ENCODE results near the gene TNS1. TPM values are rescaled to one million over a fixed set of nuclear protein-coding genes. Genes with fewer than 3 reads are reported as not detected.

The TNS1 gene
- total RNA-seq, 1 experiment from 2014 or later = 0.49 TPM

- peak; percentile 32 for ATAC-seq
- TF ChIP-seq SIN3A (IDR thresholded peaks at IDR 0.05; ENCODE audit: borderline replicate concordance, insufficient read depth, low read depth, low read length) (no peak), REST (IDR thresholded peaks at IDR 0.05; ENCODE audit: insufficient read depth in 1 of 2, low read depth in 2 of 2, low read length in 1 of 2) (no peak), TCF7L2 (IDR thresholded peaks at IDR 0.05; ENCODE audit: low read depth, low read length) (no peak), CTCF (IDR thresholded peaks at IDR 0.05) (no peak), POLR2AphosphoS5 (IDR thresholded peaks at IDR 0.05; ENCODE audit: low read depth, low read length) (no peak)
- no peak overlapping the region for H3K4me3 ChIP-seq (ENCODE audit: low read depth in 2 of 2, low read length in 2 of 2)
- intact Hi-C loops (cut with micrococcal nuclease; ENCODE audit: unreplicated experiment) = loop anchor here (5.0 kb wide), 1 partner anchor 247 kb away; no protein-coding TSS in a partner anchor
- no TSS peak for BruUV-seq (replicated peaks)
- no peak for DNase-seq (ENCODE audit: low read depth, low spot score)
- POLR2A ChIA-PET = no interaction called here
- CTCF ChIA-PET = interaction anchor here (1.0 to 1.1 kb wide), 3 partner anchors 245 to 248 kb away, joined by 4 to 9 read pairs (median 5); no protein-coding TSS in a partner anchor
- in situ Hi-C loops (cut with HindIII; ENCODE audit: low pct_unique_long_range_greater_than_20kb, low sequenced_read_pairs) = no loop called here
- no peaks in the 10 kb centered on the region for H3K9me3 ChIP-seq (ENCODE audit: control insufficient read depth, insufficient read depth, low read depth, low read length)
- no peaks in the 10 kb centered on the region for H3K36me3 ChIP-seq (ENCODE audit: control insufficient read depth, insufficient read depth, low read length)
- H3K27me3 ChIP-seq (ENCODE audit: control insufficient read depth, insufficient read depth, low read length) = peaks cover 10% of the 10 kb centered on the region
- H3K27ac ChIP-seq (ENCODE audit: low read length) = no peak overlapping the region
- no peaks in the 10 kb centered on the region; the same call in 1 of the 2 replicates for H3K4me1 ChIP-seq (ENCODE audit: control insufficient read depth, insufficient read depth, low read length)
Measured at GRCh38 chr2:218033590-218034496, 31.0 kb upstream of the TNS1 start.

- no peak overlapping the region for H3K4me3 ChIP-seq (ENCODE audit: low read depth in 2 of 2, low read length in 2 of 2)
- intact Hi-C loops (cut with micrococcal nuclease; ENCODE audit: unreplicated experiment) = loop anchor here (5.0 kb wide), 1 partner anchor 246 kb away; no protein-coding TSS in a partner anchor
- CTCF ChIA-PET = interaction anchor here (0.6 to 1.1 kb wide), 2 partner anchors 247 to 1339 kb away, joined by 4 read pairs; no protein-coding TSS in a partner anchor
Measured at GRCh38 chr2:218033208-218033589, 30.4 kb upstream of the TNS1 start.

More at GRCh38 chr2:218033208-218033589, 30.4 kb upstream of the TNS1 start:
- TF ChIP-seq SIN3A (IDR thresholded peaks at IDR 0.05; ENCODE audit: borderline replicate concordance, insufficient read depth, low read depth, low read length) = no peak
- no peak for TF ChIP-seq REST (IDR thresholded peaks at IDR 0.05; ENCODE audit: insufficient read depth in 1 of 2, low read depth in 2 of 2, low read length in 1 of 2)
- TF ChIP-seq CTCF (IDR thresholded peaks at IDR 0.05) = no peak
- no peak for TF ChIP-seq TCF7L2 (IDR thresholded peaks at IDR 0.05; ENCODE audit: low read depth, low read length)
- no peak for TF ChIP-seq POLR2AphosphoS5 (IDR thresholded peaks at IDR 0.05; ENCODE audit: low read depth, low read length)
- DNase-seq (ENCODE audit: low read depth, low spot score) (no peak), ATAC-seq (no peak)
- Histone ChIP-seq H3K27me3 (ENCODE audit: control insufficient read depth, insufficient read depth, low read length) (peaks cover 7% of the 10 kb centered on the region), H3K36me3 (ENCODE audit: control insufficient read depth, insufficient read depth, low read length) (no peaks in the 10 kb centered on the region), H3K4me1 (ENCODE audit: control insufficient read depth, insufficient read depth, low read length) (no peaks in the 10 kb centered on the region; the same call in 1 of the 2 replicates), H3K9me3 (ENCODE audit: control insufficient read depth, insufficient read depth, low read depth, low read length) (no peaks in the 10 kb centered on the region), H3K27ac (ENCODE audit: low read length) (no peak overlapping the region)
- BruUV-seq (replicated peaks) = no TSS peak
- in situ Hi-C loops (cut with HindIII; ENCODE audit: low pct_unique_long_range_greater_than_20kb, low sequenced_read_pairs) = no loop called here
- POLR2A ChIA-PET = no interaction called here

Measured in Panc1 (cell line).